Measurements from ENCODE around the gene ETFRF1.

- TF ChIP-seq CTCF (IDR thresholded peaks at IDR 0.05), result no peak
- TF ChIP-seq POLR2A (IDR thresholded peaks at IDR 0.05), result no peak
These were observed 8.8 kb upstream of the ETFRF1 start for GRCh38 chr12:25186038-25186787.
